ENCODE measurements around the gene SLC35G6. TPM values are rescaled to one million over a fixed set of nuclear protein-coding genes. Genes with fewer than 3 reads are reported as not detected.

Gene SLC35G6
- total RNA-seq, 1 donor from 2014 or later, result not detected

Other genes starting within 250 kb of the SLC35G6 start
- gene DVL2, start 246.9 kb upstream of the SLC35G6 start, total RNA-seq, result 70.0 and 73.5 TPM in 2 replicates
- gene PHF23, start 242.0 kb upstream of the SLC35G6 start, total RNA-seq, result 52.5 and 55.4 TPM in 2 replicates
- gene GABARAP, start 239.0 kb upstream of the SLC35G6 start, total RNA-seq, result 146 and 148 TPM in 2 replicates
- 191 and 193 TPM in 2 replicates for gene CTDNEP1, start 229.7 kb upstream of the SLC35G6 start, total RNA-seq
- gene ELP5, start 229.2 kb upstream of the SLC35G6 start, total RNA-seq, result 73.6 and 75.5 TPM in 2 replicates
- gene CLDN7, start 219.0 kb upstream of the SLC35G6 start, total RNA-seq, result 0.15 and 0.60 TPM in 2 replicates
- gene SLC2A4, start 199.7 kb upstream of the SLC35G6 start, total RNA-seq, result 0.17 and 0.31 TPM in 2 replicates
- gene YBX2, start 186.8 kb upstream of the SLC35G6 start, total RNA-seq, result 0.36 TPM in 1 of 2 replicates, not detected in the other
- 1,241 and 1,262 TPM in 2 replicates for gene EIF5A, start 173.8 kb upstream of the SLC35G6 start, total RNA-seq
- 52.3 and 59.0 TPM in 2 replicates for gene GPS2, start 166.1 kb upstream of the SLC35G6 start, total RNA-seq
- 57.1 and 60.9 TPM in 2 replicates for gene NEURL4, start 152.1 kb upstream of the SLC35G6 start, total RNA-seq
- gene ACAP1, start 144.9 kb upstream of the SLC35G6 start, total RNA-seq, result 260 and 266 TPM in 2 replicates
- gene KCTD11, start 129.3 kb upstream of the SLC35G6 start, total RNA-seq, result 5.3 TPM in 2 replicates
- 0.17 TPM in 1 of 2 replicates, not detected in the other for gene TMEM95, start 126.3 kb upstream of the SLC35G6 start, total RNA-seq
- 3.8 and 4.9 TPM in 2 replicates for gene TNK1, start 100.4 kb upstream of the SLC35G6 start, total RNA-seq
- 77.1 and 78.2 TPM in 2 replicates for gene PLSCR3, start 86.9 kb upstream of the SLC35G6 start, total RNA-seq
- gene TMEM256, start 77.3 kb upstream of the SLC35G6 start, total RNA-seq, result 53.5 and 54.7 TPM in 2 replicates
- gene NLGN2, start 73.6 kb upstream of the SLC35G6 start, total RNA-seq, result 2.3 and 2.7 TPM in 2 replicates
- gene SPEM1, start 61.1 kb upstream of the SLC35G6 start, total RNA-seq, result not detected in 2 replicates
- not detected in 2 replicates for gene SPEM2, start 55.8 kb upstream of the SLC35G6 start, total RNA-seq
- not detected in 2 replicates for gene SPEM3, start 52.6 kb upstream of the SLC35G6 start, total RNA-seq
- gene TMEM102, start 46.0 kb upstream of the SLC35G6 start, total RNA-seq, result 12.3 and 14.0 TPM in 2 replicates
- gene FGF11, start 41.9 kb upstream of the SLC35G6 start, total RNA-seq, result 5.3 and 6.4 TPM in 2 replicates
- gene CHRNB1, start 36.4 kb upstream of the SLC35G6 start, total RNA-seq, result 6.6 and 7.0 TPM in 2 replicates
- gene ZBTB4, start 1.8 kb upstream of the SLC35G6 start, total RNA-seq, result 15.1 and 16.0 TPM in 2 replicates
- gene POLR2A, start 2.9 kb downstream of the SLC35G6 start, total RNA-seq, result 221 and 223 TPM in 2 replicates
- 18.6 and 26.5 TPM in 2 replicates for gene TNFSF12, start 67.6 kb downstream of the SLC35G6 start, total RNA-seq
- 2.2 and 3.3 TPM in 2 replicates for gene TNFSF13, start 77.3 kb downstream of the SLC35G6 start, total RNA-seq
- gene SENP3, start 80.5 kb downstream of the SLC35G6 start, total RNA-seq, result 102 and 104 TPM in 2 replicates
- gene CD68, start 98.2 kb downstream of the SLC35G6 start, total RNA-seq, result 2.4 and 3.3 TPM in 2 replicates
- 108 and 111 TPM in 2 replicates for gene MPDU1, start 102.4 kb downstream of the SLC35G6 start, total RNA-seq
- 0.20 and 0.78 TPM in 2 replicates for gene SOX15, start 108.6 kb downstream of the SLC35G6 start, total RNA-seq
- gene FXR2, start 133.5 kb downstream of the SLC35G6 start, total RNA-seq, result 59.5 and 63.6 TPM in 2 replicates
- gene SAT2, start 146.4 kb downstream of the SLC35G6 start, total RNA-seq, result 23.8 and 24.0 TPM in 2 replicates
- gene SHBG, start 148.7 kb downstream of the SLC35G6 start, total RNA-seq, result 0.20 TPM in 1 of 2 replicates, not detected in the other
- gene ATP1B2, start 169.5 kb downstream of the SLC35G6 start, total RNA-seq, result 0.54 TPM in 2 replicates
- gene TP53, start 206.0 kb downstream of the SLC35G6 start, total RNA-seq, result 172 and 179 TPM in 2 replicates
- 31.5 TPM in 2 replicates for gene WRAP53, start 207.0 kb downstream of the SLC35G6 start, total RNA-seq
- 0.08 TPM in 1 of 2 replicates, not detected in the other for gene EFNB3, start 223.8 kb downstream of the SLC35G6 start, total RNA-seq
- gene DNAH2, start 236.3 kb downstream of the SLC35G6 start, total RNA-seq, result not detected in 2 replicates

Measured in activated T-helper 1 cell treated with anti-CD3 and anti-CD28 coated beads, Interleukin-12 subunit alpha, Interleukin-12 subunit beta, Interleukin-2, Interleukin-4 antibody, amounts not matched to agents 30 ng/mL and 10 ng/mL and 1 ng/mL, durations not matched to agents 14 hours and 24 hours and 36 hours (primary cell).